Measurements from ENCODE around the gene GLTPD2. TPM values are rescaled to one million over a fixed set of nuclear protein-coding genes. Genes with fewer than 3 reads are reported as not detected.

The GLTPD2 gene
- total RNA-seq, 2 donors from 2014 or later, result not detected

- Histone ChIP-seq H3K4me3 (no peak overlapping the region), H3K27ac (peak overlapping the region in 1 of 4 donors; percentile 75), H3K4me1 (peaks cover 4% of the 10 kb centered on the region), H3K9me3 (no peaks in the 10 kb centered on the region), H3K36me3 (replicated peaks in 1 of 2; ENCODE audit: insufficient read depth in 1 of 2, low read depth in 2 of 2) (no peaks in the 10 kb centered on the region), H3K27me3 (no peaks in the 10 kb centered on the region)
- ATAC-seq (no peak), DNase-seq (no peak)
- TF ChIP-seq CTCF (IDR thresholded peaks at IDR 0.05), result no peak
- no peak for TF ChIP-seq POLR2A (IDR thresholded peaks at IDR 0.05)
- WGBS, 2 donors, result 74 to 77% methylated on average over 9 of the region's 9 CpGs
- intact Hi-C loops (cut with DNase I), result no loop called here
Observed at GRCh38 chr17:4766723-4767122, 22.0 kb upstream of the GLTPD2 start.

GRCh38 chr17:4768298-4768697 is 20.5 kb upstream of the GLTPD2 start:
- intact Hi-C loops (cut with DNase I), result no loop called here
- ATAC-seq, result no peak
- WGBS, 2 donors, result 53 to 57% methylated on average over 5 to 6 of the region's 6 CpGs

GRCh38 chr17:4769628-4770027 is 19.1 kb upstream of the GLTPD2 start:
- DNase-seq, result no peak
- Histone ChIP-seq H3K27me3 (no peaks in the 10 kb centered on the region), H3K27ac (no peak overlapping the region), H3K4me1 (peaks cover 7% of the 10 kb centered on the region), H3K36me3 (replicated peaks in 1 of 2; ENCODE audit: insufficient read depth in 1 of 2, low read depth in 2 of 2) (no peaks in the 10 kb centered on the region), H3K9me3 (no peaks in the 10 kb centered on the region), H3K4me3 (no peak overlapping the region)
- TF ChIP-seq POLR2A (IDR thresholded peaks at IDR 0.05) (no peak), CTCF (IDR thresholded peaks at IDR 0.05) (no peak)
- intact Hi-C loops (cut with DNase I), result no loop called here
- 81 to 82% methylated on average over 2 of the region's 2 CpGs for WGBS, 2 donors
- no peak for ATAC-seq

More at GRCh38 chr17:4768298-4768697, 20.5 kb upstream of the GLTPD2 start:
- TF ChIP-seq POLR2A (IDR thresholded peaks at IDR 0.05) (peak in 1 of 3 donors; percentile 29), CTCF (IDR thresholded peaks at IDR 0.05) (no peak)
- peak in 1 of 4 donors; percentile 32 for DNase-seq
- H3K27ac ChIP-seq, result peak overlapping the region in 1 of 4 donors; percentile 26
- H3K4me3 ChIP-seq, result no peak overlapping the region
- no peaks in the 10 kb centered on the region for H3K27me3 ChIP-seq
- peaks cover 7% of the 10 kb centered on the region for H3K4me1 ChIP-seq
- H3K36me3 ChIP-seq (replicated peaks in 1 of 2; ENCODE audit: insufficient read depth in 1 of 2, low read depth in 2 of 2), result no peaks in the 10 kb centered on the region
- no peaks in the 10 kb centered on the region for H3K9me3 ChIP-seq

GRCh38 chr17:4771519-4772234 is 17.1 kb upstream of the GLTPD2 start, which contains the start of gene TM4SF5:
TSS of gene TM4SF5 (plus strand) at chr17:4771886. CDS start at chr17:4771923, 37 bp downstream.
- Histone ChIP-seq H3K4me3 (no peak within 1 kb of the TSS), H3K4me1 (peaks cover 7% of the 10 kb centered on the region), H3K27me3 (no peaks in the 10 kb centered on the region), H3K9me3 (no peaks in the 10 kb centered on the region), H3K27ac (no peak within 1 kb of the TSS), H3K36me3 (replicated peaks in 1 of 2; ENCODE audit: insufficient read depth in 1 of 2, low read depth in 2 of 2) (no peaks in the 10 kb centered on the region)
- DNase-seq, result peak in 3 of 4 donors; percentile 35 to 64 (median 51)
- TF ChIP-seq POLR2A (IDR thresholded peaks at IDR 0.05) (no peak), CTCF (IDR thresholded peaks at IDR 0.05) (no peak)
- WGBS, 2 donors, result 35 to 39% methylated on average over 13 of the region's 13 CpGs
- intact Hi-C loops (cut with DNase I), result no loop called here
- peak; percentile 68 for ATAC-seq

GRCh38 chr17:4772235-4772613 is 16.5 kb upstream of the GLTPD2 start:
- no peak for TF ChIP-seq CTCF (IDR thresholded peaks at IDR 0.05)
- Histone ChIP-seq H3K36me3 (replicated peaks in 1 of 2; ENCODE audit: insufficient read depth in 1 of 2, low read depth in 2 of 2) (no peaks in the 10 kb centered on the region), H3K27ac (no peak overlapping the region), H3K27me3 (no peaks in the 10 kb centered on the region), H3K4me3 (no peak overlapping the region), H3K4me1 (peaks cover 7% of the 10 kb centered on the region), H3K9me3 (no peaks in the 10 kb centered on the region)
- ATAC-seq (peak; percentile 18), DNase-seq (no peak)
- intact Hi-C loops (cut with DNase I), result no loop called here
- WGBS, 2 donors, result 67 to 85% methylated on average over 10 of the region's 10 CpGs

Data from body of pancreas (tissue), 4 donors.